ENCODE data around the gene NRG4.
"Not testable (repeated sequence)": the region's sequence is repeated elsewhere in the genome, so short reads cannot be mapped to it uniquely, and the experiment has no call there.

The NRG4 gene

DNA sequence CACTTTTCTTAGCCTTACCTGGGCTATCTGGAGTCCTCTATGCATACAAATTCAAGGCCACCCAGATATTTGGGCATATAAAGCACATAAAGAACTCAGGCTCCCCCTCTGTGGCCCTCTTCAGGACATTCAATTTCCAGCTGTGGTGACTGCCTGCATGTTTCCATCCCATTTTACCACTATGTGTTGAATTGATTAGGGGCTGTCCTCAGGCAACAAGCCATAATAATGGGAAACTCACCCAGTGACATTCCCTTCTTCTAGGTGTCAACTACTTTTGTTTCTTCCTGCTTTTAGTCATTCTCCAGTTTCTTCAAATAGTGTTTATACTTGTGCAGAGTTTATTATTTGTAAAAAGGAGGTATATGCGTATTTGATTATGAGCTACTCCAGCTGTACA is 18.0 kb downstream of the NRG4 start:
- no peak for DNase-seq

DNA sequence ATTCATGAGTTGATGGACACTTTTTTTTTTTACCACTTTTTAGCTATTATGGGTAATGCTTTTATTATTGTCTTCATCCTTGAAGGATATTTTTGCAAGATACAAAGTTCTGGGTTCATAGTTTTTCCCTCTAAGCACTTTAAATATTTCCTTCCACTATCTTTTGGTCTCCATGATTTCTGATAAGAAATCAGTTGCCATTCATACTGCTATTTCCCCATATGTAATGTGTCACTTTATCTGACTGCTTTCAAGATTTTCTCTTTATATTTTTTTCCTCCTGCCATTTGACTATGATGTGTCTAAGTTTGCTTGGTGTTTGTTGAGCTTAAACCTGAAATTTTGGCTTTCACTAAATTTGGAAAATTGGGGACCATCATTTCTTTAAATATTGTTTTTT is 19.3 kb downstream of the NRG4 start:
- DNase-seq: no peak

DNA sequence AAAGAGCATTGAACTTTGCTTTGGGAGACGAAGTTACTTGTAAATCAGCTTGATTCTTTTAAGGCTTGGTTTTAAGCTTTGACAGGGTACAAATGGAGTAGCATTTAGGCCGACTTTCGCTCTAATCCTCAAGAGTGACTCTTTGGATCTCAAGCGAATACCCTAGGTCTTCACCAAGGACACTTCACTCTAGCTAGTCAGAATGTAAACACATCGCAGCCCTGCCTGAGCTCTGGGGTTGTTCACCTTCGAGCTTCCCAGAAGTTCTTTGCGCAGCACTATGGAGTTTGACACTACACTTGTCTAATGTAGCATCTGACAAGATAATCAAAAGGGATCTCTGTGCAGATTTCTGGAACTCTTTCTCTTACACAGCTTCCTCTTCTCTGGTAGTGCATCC is 22.3 kb downstream of the NRG4 start:
- no peak for DNase-seq

DNA sequence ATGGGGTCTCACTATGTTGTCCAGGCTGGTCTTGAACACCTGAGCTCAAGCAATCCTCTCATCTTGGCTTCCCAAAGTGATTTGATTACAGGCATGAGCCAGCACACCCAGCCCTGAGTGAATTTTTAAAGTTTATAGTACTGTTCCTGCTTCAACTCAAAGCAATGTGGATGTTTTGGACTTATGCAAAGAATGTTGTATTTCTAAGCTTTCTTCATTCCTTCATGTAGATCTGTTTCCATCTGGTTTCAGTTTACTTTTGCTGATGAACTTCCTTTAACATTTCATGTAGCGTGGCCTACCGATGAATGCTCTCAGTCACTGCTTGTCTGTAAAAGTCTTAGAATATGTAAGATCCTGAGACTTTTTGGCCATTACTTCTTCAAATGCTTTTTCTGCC is 23.2 kb downstream of the NRG4 start:
- no peak for DNase-seq

DNA sequence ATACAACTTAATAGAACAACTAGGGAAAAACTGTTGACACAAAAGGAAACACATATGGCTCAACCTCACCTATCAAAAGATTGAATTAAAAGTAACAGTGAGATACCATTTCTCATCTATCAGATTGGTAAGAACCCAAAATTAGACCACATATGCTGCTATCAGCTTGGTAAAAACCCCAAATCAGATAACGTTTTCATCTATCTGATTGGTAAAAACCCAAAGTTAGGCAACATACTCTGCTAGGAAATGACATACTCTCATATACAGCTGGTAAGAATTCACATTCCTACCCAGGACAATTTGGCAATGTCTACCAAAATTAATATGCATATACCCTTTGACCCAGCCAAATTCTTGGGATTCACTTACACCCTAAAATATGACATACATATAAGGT is 26.3 kb downstream of the NRG4 start:
- no peak for DNase-seq

DNA sequence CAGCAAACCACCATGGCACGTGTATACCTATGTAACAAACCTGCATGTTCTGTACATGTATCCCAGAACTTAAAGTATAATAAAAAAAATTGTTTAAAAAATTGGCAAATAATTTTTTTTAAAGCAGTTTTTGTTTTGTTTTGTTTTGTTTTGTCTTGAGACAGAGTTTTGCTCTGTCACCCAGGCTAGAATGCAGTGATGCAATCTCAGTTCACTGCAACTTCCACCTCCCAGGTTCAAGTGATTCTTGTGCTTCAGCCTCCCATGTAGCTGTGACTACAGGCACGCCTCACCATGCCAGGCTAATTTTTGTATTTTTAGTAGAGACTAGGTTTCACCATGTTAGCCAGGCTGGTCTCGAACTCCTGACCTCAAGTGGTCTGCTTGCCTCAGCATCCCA is 27.5 kb downstream of the NRG4 start:
- DNase-seq: not testable (repeated sequence)

DNA sequence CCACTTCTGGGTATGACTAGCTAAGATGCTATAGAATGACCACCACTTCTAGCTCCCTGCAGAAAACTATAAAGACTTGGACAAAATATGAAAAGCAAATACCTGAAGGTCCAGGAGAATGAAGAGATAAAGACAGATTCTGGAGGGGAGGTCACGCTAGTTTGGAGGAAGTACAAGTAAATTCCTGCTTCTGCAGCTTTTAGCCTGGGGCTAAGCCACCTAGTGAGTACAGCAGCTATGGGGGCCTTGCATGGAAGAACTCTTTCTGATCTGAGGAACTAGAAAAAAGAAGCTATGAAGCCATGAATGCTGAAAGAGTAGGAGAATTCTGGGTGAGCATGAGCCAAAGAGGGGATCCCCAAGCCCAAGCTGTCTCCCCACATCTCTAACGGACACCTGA is 29.8 kb downstream of the NRG4 start:
- no peak for DNase-seq

DNA sequence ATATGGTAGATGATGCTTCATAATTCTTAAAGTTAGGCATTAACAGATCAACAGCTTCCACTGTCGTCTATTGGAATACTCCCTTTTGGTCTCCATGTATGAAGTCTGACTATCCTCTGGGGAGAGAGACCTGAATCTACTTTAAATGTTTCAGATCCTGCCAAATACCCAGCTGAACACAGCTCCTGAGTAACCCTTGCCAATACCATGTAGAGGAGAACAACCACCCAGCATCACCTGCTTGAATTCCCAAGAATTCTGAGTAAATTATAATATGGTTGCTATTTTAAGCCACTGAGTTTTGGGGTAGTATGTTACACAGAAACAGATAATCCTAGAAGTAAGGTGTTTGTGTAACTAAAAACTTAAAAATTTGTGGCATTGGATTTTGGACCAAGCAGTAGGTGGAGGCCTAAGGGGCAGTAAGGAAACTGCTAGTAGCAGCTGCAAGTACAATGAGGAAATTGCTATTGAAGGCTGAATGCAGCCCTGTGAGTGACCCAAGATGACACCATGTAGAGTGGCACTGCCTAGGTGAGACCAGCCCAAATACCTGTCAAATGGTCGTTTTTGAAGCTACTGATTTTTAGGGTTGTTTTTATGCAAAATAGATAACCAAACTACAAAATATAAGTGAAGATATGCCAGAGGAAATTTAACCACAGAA is 30.9 kb downstream of the NRG4 start:
- DNase-seq: no peak

DNA sequence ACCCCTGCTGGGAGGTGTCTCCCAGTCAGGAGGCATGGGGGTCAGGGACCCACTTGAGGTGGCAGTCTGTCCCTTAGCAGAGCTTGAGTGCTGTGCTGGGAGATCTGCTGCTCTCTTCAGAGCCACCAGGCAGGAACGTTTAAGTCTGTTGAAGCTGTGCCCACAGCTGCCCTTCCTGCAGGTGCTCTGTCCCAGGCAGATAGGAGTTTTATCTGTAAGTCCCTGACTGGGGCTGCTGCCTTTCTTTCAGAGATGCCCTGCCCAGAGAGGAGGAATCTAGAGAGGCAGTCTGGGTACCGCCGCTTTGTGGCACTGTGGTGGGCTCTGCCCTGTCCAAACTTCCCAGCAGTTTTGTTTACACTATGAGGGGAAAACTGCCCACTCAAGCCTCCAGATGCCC is 35.5 kb downstream of the NRG4 start:
- DNase-seq: not testable (repeated sequence)

DNA sequence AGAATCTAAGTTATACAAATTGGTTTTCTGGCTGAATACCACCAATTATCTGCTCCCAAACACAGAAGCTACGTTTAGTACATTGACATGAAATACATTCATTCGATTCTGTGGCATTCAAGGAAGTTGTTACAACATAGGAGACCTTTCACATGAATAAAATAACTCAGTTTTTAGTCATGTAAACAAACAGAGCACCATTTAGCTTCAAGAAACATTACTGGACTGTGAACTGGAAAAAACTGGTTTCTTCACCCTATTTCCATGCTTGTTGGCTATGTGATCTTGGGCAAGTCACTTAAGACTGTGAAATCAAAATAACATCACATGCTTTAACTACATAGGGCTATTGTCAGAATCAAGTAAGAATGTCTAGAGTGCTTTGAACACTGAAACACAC is 46.2 kb downstream of the NRG4 start:
- no peak for DNase-seq

DNA sequence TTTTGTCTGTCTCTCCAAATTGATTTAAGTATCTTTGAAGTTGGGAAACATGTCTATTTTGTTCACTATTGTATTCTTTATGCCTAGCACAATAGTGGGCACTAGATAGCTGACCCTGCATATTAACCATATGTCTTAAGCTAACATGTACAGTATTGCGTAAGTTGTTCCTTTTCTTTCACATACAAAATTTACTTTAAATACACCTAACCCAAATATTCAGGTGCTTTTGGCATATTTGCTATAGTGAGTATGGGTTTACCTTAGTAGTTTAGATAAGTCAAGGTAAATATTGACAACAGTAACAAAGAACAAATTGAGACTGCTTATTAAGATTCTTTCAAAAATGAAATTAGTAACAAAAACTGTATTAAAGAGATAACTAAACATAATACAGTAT is 50.9 kb downstream of the NRG4 start:
- DNase-seq: no peak

DNA sequence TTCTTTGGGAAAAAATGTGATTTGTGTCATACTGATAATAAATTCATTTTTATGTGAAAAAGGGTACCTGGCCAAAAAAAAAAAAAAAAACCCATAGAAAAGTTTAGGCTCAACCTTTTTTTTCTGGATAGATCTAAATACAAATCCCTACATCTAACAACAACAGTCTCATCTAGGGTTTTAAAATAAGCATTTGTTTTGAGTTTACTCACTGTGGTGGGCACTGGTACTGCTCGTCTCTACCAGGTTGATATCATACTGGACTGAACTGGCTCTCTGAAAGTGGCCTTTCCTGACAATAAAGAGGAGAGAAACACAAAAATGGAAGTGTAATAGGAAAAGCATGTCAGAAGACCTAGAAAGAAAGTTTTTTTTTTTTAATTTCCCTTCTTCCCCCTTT is 56.5 kb downstream of the NRG4 start:
- no peak for DNase-seq

DNA sequence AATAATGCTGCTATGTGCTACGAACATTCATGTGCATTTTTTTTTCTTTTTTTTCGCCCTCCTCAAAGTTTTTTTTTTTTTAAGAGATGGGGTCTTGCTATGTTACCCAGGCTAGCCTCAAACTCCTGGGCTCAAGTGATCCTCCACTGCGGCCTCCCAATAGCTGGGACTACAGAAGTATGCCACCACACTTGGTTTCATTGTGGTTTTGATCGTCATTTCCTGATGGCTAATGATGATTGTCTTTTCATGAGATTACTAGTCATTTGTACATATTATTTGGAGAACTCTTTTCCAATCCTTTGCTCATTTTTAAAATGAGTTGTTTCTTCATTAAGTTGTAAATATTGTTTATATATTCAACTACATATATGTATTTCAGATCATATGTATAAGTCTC is 59.7 kb downstream of the NRG4 start:
- DNase-seq: no peak

DNA sequence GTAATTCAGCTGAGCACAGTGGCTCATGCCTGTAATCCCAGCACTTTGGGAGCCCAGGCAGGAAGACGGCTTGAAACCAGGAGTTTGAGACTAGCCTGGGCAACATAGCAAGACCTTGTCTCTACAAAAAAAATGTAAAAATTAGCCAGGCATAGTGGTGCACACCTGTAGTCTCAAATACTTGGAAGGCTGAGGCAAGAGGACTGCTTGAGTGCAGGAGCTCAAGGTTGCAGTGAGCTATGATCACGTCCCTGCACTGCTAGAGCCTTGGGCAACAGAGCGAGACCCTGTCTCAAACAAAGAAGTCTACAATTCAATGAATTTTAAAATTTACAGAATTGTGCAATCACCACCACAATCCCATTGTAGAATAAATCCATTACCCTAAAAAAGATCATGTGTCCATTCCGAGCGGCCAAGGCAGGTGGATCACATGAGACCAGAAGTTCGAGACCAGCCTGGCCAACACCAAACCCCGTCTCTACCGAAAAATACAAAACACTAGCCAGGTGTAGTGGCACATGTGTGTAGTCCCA is 63.4 kb downstream of the NRG4 start:
- DNase-seq: no peak

DNA sequence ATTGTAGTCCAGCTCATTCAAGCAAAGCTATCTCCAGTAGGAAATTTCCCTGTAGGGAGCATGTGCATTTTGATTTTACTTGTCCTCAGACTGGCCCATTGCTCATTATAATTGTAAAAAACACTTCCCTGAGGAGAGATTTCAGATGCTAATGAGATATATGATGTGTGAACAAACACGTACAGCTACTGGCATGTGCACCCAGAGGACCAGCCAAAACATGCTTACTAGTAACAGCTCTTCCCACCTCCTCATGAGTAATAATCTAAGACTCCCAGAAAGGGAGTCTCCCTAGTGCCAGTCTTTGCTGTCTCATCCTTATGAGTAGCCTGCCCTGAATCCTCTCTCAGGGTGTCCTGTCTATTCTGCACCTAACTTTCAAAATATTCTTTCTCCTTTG is 65.1 kb downstream of the NRG4 start:
- DNase-seq: peak in 1 of 58 donors; percentile 2

DNA sequence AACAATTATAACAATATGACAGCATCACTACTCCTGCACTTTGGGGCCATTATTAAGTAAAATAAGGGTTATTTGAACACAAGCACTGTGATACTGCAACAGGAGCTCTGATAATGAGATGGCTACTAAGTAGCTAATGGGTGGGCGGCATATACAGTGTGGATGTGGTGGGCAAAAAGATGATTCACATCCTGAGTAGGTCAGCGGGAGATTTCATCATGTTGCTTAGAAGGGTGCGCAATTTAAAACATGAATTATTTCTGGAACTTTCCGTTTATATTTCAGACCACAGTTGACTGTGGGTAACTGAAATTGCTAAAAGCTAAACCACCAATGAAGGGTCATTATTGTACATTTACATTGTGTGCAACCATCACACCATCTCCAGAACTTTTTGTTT is 66.3 kb downstream of the NRG4 start:
- no peak for DNase-seq

DNA sequence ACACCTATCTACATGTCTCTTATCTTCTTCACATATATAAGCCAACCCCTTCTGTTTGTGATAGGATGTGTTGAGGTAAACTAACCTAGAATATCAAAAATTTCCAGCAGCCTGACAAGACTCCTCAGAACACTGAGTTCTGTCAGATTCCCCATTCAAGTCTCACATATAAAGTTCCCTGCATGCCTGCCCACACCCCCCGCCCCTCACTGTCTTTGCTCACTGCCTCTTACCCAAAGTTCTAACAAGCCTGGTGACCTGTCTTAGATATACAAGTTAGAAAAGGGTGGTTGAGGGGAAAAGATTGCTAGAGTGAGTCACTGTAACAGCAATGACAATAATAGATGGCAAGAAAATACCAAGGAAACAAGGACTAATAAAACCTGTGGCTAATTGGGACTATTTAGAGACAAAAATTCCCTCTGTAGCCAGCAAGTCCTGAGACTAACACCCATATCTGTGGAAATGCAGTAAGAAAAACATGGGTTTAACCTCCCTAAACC is 68.5 kb downstream of the NRG4 start:
- no peak for DNase-seq

DNA sequence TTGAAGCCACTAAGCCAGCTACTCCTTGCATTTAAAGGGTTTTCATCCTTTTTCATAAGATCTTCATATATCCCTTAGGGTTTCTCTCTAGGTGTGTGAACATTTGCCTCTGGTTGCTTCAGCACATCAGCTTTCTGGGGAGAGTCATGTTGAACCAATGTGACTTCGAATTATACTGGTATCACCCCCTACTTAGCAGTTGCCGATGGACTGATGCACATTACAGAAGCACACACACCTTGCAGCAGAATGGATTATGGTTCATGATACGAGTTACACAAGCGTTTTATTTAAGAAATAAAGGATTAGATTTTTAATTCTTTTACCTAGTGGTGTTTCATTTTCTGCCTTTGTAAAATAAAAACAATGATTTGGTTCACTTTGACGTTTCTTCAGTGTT is 69.0 kb downstream of the NRG4 start:
- no peak for DNase-seq

DNA sequence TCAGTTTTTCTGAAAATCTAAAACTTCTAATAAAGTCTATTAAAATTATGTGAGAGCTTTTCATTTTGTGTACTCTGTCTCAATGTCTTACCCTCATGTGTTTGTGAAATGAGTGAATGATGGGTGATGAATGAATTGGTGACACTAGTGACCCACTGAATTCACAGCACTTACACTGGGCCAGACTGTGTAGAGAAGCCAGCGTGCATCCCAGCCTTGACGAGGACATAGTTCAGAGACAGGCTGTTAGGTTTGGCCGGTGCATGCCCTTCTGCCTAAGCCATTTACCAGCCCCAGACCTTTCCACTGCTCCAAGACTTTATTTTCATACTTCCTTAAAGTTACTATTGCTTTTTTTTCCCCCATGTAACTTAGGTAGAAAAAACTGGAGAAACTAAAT is 69.8 kb downstream of the NRG4 start:
- DNase-seq: no peak

DNA sequence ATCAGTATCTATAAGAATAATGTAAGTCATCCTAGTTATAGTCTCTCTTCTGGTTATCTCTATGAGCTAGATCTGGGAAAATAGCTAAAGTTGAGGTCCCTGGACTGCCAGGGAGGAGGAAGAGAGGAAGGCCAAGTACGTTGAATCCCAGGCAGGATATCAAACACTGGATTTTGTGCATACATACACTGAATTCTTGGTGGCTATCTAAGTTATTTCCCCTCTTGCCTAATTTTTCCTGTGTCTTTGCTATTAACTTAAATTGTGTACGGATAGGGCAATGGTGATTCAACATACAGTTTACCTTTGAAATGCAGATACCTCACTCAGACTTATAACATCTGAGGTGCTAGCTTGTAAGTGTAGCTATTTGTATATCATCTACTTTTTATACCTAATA is 81.4 kb downstream of the NRG4 start:
- no peak for DNase-seq

DNA sequence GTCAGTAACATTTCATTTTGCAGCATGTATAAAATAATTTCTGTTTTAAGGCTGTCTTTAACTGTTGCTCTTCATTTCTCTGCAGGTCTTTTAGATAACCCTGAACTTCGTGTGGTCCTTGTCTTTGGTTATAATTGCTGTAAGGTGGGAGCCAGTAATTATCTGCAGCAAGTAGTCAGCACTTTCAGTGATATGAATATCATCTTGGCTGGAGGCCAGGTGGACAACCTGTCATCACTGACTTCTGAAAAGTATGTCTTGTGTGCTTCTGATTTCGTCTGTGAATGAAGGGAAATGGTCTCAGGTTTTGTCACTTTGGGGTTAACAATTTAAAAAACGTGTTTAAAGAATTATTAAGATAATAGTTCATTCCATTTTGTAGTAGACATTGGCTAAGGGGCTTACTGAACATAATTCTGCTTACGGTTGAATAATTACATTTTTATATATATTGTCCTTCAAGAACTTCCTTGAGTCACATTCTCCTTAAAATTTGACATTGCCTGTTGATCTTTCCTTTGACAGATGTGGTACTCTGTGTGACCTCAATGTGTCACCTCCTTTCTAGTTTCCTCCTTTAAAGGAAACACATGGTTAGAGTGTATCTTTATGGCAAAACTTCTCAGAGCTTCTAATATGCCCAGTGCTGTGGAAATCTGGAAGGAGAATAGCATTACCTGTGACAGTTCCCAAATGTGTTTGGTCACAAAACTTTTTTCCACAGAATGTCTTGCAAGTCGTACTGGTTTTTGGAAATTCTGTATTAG is 82.2 kb downstream of the NRG4 start:
- no peak for DNase-seq

DNA sequence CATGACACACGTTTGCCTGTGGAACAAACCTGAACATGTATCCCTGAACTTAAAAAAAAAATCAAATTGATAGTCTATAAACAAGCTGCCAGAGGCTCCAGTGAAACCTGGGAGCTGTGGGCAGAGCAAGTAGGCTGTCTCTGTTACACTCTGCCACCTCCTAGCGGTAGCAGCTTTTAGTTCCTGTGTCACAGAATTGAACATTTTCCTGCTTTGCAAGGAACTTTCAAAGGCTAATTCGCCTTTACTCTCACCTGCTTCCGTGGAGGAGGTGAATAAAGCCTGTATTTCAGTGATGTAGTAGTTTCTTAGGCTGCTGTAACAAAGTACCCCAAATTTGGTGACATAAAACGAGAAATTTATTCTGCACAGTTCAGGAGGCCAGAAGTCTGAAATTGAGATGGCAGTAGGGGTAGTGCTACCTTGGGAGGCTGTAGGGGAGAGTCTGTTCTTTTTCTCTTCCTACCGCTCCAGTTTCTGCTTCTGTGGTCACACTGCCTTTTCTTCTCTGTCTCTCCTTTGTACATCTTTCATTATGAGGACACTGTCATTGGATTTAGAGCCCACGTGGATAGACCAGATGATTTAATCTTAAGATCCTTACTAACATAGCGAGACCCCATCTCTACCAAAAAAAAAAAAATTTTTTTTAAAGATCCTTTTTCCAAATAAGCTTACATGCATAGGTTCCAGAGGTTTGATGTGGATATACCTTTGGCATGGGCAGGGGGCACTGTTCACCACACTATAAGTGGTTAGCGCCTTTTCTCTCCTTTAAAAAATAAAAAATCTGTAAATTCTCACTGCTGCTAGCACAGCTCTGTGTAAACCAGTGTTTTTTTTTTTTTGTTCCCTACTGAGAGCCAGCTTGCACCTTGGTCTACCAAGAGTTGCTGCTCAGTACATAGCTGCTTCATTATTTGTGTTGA is 83.3 kb downstream of the NRG4 start:
- DNase-seq: no peak

All from anterior cingulate cortex (tissue), 58 donors.